H1 (cell line): ENCODE measurements around the gene ABCF2. TPM values are rescaled to one million over a fixed set of nuclear protein-coding genes. Genes with fewer than 3 reads are reported as not detected.

Source experiments
- HDAC6 ChIP-seq: IDR thresholded peaks from one replicate; pipeline ENCODE4 v1.7.1; 2012; ENCODE audit warnings: low read depth, mild to moderate bottlenecking, inconsistent platforms, low read length, moderate library complexity
- KDM4A ChIP-seq: IDR thresholded peaks from one replicate; pipeline ENCODE4 v1.7.1; 2012; ENCODE audit warnings: low read depth, mild to moderate bottlenecking, moderate library complexity, low read length, inconsistent platforms; ENCODE audit not compliant: severe bottlenecking
- SP1 ChIP-seq: IDR thresholded peaks from 2 replicates; pipeline ENCODE4 v1.6.1; 2011; ENCODE audit warnings: low read depth, low read length
- TCF12 ChIP-seq: IDR thresholded peaks from 2 replicates; pipeline ENCODE4 v1.6.1; 2011; ENCODE audit warnings: low read depth, mild to moderate bottlenecking, low read length
- polyA plus RNA-seq, 7 experiments: library from polyadenylated mRNA; depleted of rRNA in 3 of 7; stranded (reverse) in 5 of 7; unstranded in 2 of 7; fragments of >200 nt in 5 of 7; fragments of 200-250 nt in 2 of 7; gene quantifications; 1 replicate in 5 of 7; 2 replicates in 1 of 7; 4 replicates in 1 of 7; pipeline versions ENCODE4 v1.2.1 to v1.2.3, GENCODE V29; 2011 to 2013; ENCODE audit warnings: missing spikeins in 2 of 7, mixed read lengths in 2 of 7
- total RNA-seq: library from RNA; stranded (reverse); fragmentation: NEBNext Ultra II Directional; extraction: Animal tissue kit (Norgen Biotek cat#: 25700); gene quantifications from 2 replicates; pipeline ENCODE4 v1.2.1, GENCODE V29; 2021
- TF ChIP-seq, protein P1 (sequence below): IDR thresholded peaks from 2 replicates; pipeline ENCODE4 v1.6.1; 2012; ENCODE audit warnings: low read length, inconsistent platforms

Gene ABCF2
- total and polyA plus RNA-seq, 2 of the 8 experiments (the other 6 are each of a cell fraction or from before 2014, with no cell fraction given) = 28.0 to 55.0 TPM

DNA sequence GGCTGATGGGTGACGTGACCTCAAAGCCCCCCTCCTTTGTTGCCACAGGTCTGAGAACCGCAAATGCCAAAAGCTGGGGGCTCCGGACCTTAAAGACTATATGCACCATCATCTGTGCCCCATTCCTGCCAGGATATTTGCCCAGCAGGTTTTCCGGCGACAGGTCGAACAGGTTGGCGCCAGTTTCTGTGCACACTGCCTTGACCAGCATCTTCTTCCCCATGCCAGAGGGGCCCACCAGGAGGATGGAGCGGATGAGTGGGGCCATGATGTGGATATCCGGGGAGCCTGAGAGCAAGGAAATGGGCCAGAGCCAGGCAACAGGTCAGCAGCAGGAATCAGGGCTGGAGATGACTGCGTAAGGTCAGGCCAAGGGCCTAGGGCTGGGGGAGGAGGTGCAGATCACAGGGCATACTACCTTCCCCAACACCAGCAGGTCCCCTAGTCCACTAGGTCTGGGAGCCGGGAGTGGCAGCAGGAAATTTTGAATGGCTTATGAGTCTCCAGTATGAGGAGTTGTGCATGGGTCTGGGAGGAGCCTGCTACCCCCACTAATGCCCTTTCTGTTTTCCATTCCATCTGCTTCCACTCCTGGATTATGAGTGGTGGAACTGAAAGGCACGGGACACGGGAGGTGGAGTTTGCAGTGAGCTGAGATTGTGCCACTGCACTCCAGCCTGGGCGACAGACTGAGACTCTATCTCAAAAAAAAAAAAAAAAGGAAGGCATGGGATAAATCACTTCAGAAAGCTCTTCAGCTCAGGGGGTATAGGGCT lies 33.6 kb downstream of the ABCF2 start (continued):
- TF ChIP-seq KDM4A (no peak), TCF12 (no peak), HDAC6 (no peak), SP1 (no peak)
- TF ChIP-seq, protein P1, sequence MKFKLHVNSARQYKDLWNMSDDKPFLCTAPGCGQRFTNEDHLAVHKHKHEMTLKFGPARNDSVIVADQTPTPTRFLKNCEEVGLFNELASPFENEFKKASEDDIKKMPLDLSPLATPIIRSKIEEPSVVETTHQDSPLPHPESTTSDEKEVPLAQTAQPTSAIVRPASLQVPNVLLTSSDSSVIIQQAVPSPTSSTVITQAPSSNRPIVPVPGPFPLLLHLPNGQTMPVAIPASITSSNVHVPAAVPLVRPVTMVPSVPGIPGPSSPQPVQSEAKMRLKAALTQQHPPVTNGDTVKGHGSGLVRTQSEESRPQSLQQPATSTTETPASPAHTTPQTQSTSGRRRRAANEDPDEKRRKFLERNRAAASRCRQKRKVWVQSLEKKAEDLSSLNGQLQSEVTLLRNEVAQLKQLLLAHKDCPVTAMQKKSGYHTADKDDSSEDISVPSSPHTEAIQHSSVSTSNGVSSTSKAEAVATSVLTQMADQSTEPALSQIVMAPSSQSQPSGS = no peak
- TF ChIP-seq, all 59 proteins: peak for 0
